MCF 10A (cell line): Measurements from ENCODE around the gene HERC2. TPM values are rescaled to one million over a fixed set of nuclear protein-coding genes. Genes with fewer than 3 reads are reported as not detected.

Experiments used
- BruUV-seq: library from RNA; stranded (reverse); fragments of 400-500 nt; replicated peaks from 2 replicates; lab custom pipeline; 2021; lab: Mats Ljungman, UMichigan
- CTCF ChIA-PET: fragments of 300-600 bp; sonication (Branson Sonifier 250); formaldehyde crosslinking; extraction: SDS; loops from one replicate; lab custom pipeline; 2021; ENCODE audit warnings: antibody characterized with exemption, inconsistent platforms; lab: Yijun Ruan, JAX
- POLR2A ChIA-PET: fragments of 300-600, 350-650 bp; sonication (Branson Sonifier 250); formaldehyde crosslinking; extraction: SDS; loops from one replicate; lab custom pipeline; 2020; ENCODE audit warnings: antibody characterized with exemption, inconsistent platforms; lab: Yijun Ruan, JAX
- DNase-seq: peaks from one replicate; pipeline ENCODE4 v3.0.0-alpha.2; 2018; ENCODE audit not compliant: unreplicated experiment
- H3K27ac Mint-ChIP-seq: one replicate; pipeline ENCODE4 v1.8.0; 2022; ENCODE audit warnings: mild to moderate bottlenecking, low read depth, mixed read lengths; ENCODE audit not compliant: unreplicated experiment
- H3K27me3 Mint-ChIP-seq: one replicate; pipeline ENCODE4 v1.8.0; 2022; ENCODE audit warnings: mixed read lengths; ENCODE audit not compliant: insufficient read depth, unreplicated experiment
- H3K36me3 Mint-ChIP-seq: one replicate; pipeline ENCODE4 v1.8.0; 2022; ENCODE audit warnings: mild to moderate bottlenecking, moderate library complexity, mixed read lengths; ENCODE audit not compliant: insufficient read depth, unreplicated experiment
- H3K4me1 Mint-ChIP-seq: one replicate; pipeline ENCODE4 v1.8.0; 2022; ENCODE audit warnings: mixed read lengths; ENCODE audit not compliant: insufficient read depth, unreplicated experiment
- H3K4me3 Mint-ChIP-seq: one replicate; pipeline ENCODE4 v1.8.0; 2022; ENCODE audit warnings: mild to moderate bottlenecking, moderate library complexity, mixed read lengths; ENCODE audit not compliant: unreplicated experiment
- H3K9me3 Mint-ChIP-seq: one replicate; pipeline ENCODE4 v1.8.0; 2022; ENCODE audit warnings: mixed read lengths; ENCODE audit not compliant: unreplicated experiment
- intact Hi-C: fragments of 100-400 bp; cut with micrococcal nuclease; formaldehyde crosslinking; loops from 2 replicates; pipeline ENCODE4 v1.14.1; 2022
- total RNA-seq: library from RNA; stranded (reverse); gene quantifications from 2 replicates; pipeline ENCODE4 v1.2.3, GENCODE V29; 2022
- TF ChIP-seq, protein P1 (sequence below): fragments of 200-600 bp; IDR thresholded peaks from one replicate; pipeline ENCODE4 v1.8.0; 2022; ENCODE audit warnings: antibody characterized with exemption, mild to moderate bottlenecking; ENCODE audit not compliant: unreplicated experiment

HERC2 gene
- total RNA-seq, 1 experiment from 2014 or later: 65.2 TPM

DNA sequence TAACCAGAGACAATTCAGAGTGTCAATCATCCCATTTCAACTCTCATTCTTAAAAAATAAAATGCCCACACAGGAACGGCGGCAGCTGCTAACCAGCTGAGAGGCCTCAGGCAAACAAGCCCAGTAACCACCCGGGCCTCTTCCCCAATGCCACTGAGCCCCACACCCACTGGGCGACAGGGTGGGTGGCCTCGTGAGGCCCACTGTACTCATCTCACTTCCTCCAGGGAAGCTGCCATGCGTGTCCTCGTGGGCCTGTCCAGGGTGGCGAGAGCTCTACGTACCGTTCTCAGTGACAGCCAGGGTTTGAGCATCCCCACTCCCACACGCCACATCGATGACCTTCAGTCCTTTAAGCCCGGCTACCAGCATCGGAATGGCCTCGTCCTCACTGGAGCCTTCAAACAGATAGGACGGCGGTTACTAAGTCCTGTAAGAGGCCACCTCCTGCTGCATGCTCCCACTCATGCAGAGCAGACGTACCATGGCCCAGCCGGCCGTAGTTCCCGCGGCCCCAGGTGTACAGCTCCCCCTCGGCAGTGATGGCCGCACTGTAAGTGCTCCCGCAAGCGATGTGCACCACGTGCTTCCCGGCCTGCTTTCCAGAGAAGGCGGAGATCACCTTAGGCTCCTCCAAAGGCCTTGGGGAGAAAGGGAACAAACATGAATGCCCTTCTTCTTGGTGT lies 56.5 kb downstream of the HERC2 start:
- no peak for DNase-seq
- no peak overlapping the region for H3K27ac Mint-ChIP-seq

GRCh38 chr15:28264166-28264565 lies 57.8 kb downstream of the HERC2 start:
- ChIA-PET CTCF (no interaction called here), POLR2A (no interaction called here)
- intact Hi-C loops: no loop called here
- no peak for DNase-seq
- H3K9me3 Mint-ChIP-seq: no peaks in the 10 kb centered on the region
- no peaks in the 10 kb centered on the region for H3K4me1 Mint-ChIP-seq
- TF ChIP-seq, protein P1, sequence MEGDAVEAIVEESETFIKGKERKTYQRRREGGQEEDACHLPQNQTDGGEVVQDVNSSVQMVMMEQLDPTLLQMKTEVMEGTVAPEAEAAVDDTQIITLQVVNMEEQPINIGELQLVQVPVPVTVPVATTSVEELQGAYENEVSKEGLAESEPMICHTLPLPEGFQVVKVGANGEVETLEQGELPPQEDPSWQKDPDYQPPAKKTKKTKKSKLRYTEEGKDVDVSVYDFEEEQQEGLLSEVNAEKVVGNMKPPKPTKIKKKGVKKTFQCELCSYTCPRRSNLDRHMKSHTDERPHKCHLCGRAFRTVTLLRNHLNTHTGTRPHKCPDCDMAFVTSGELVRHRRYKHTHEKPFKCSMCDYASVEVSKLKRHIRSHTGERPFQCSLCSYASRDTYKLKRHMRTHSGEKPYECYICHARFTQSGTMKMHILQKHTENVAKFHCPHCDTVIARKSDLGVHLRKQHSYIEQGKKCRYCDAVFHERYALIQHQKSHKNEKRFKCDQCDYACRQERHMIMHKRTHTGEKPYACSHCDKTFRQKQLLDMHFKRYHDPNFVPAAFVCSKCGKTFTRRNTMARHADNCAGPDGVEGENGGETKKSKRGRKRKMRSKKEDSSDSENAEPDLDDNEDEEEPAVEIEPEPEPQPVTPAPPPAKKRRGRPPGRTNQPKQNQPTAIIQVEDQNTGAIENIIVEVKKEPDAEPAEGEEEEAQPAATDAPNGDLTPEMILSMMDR: no peak
- H3K27me3 Mint-ChIP-seq: no peaks in the 10 kb centered on the region
- no TSS peak for BruUV-seq
- H3K4me3 Mint-ChIP-seq: no peak overlapping the region
- H3K27ac Mint-ChIP-seq: no peak overlapping the region
- H3K36me3 Mint-ChIP-seq: peaks cover 88% of the 10 kb centered on the region

More for the DNA sequence above, 56.5 kb downstream of the HERC2 start:
- TF ChIP-seq, protein P1: no peak
- intact Hi-C loops: no loop called here
- BruUV-seq: no TSS peak
- Mint-ChIP-seq H3K27me3 (no peaks in the 10 kb centered on the region), H3K4me3 (no peak overlapping the region), H3K4me1 (no peaks in the 10 kb centered on the region), H3K36me3 (peaks cover 83% of the 10 kb centered on the region), H3K9me3 (no peaks in the 10 kb centered on the region)
- ChIA-PET CTCF (no interaction called here), POLR2A (no interaction called here)

GRCh38 chr15:28262438-28262837 lies 59.5 kb downstream of the HERC2 start:
- Mint-ChIP-seq H3K9me3 (no peaks in the 10 kb centered on the region), H3K27ac (no peak overlapping the region), H3K4me1 (no peaks in the 10 kb centered on the region), H3K4me3 (no peak overlapping the region), H3K36me3 (peaks cover 78% of the 10 kb centered on the region), H3K27me3 (no peaks in the 10 kb centered on the region)
- intact Hi-C loops: no loop called here
- ChIA-PET CTCF (no interaction called here), POLR2A (no interaction called here)
- TF ChIP-seq, protein P1: no peak
- no TSS peak for BruUV-seq
- DNase-seq: no peak

DNA sequence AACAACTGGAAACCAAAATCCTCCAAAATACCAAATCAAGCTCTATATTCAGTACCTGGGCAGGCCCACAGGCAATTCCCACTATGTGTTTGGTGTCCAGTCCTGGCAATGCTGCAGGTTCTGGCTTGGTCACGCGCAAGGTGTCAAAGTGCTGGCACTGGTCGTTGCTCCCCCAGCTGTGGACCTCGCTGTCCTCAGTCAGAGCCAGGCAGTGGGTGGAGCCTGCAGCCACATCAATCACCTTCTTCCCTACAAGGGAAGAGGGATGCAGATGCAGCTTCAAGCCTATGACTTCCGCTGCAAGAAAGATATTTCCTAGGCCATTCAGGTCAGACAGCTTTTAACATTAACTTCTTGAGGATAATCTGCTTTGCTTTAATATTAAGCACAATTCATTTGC lies 61.3 kb downstream of the HERC2 start:
- intact Hi-C loops: no loop called here
- no peak overlapping the region for H3K27ac Mint-ChIP-seq

More for the DNA sequence above, 61.3 kb downstream of the HERC2 start:
- TF ChIP-seq, protein P1: no peak
- ChIA-PET CTCF (interaction anchor here (0.6 kb wide), 3 partner anchors 10 to 1486 kb away, joined by 3 to 4 read pairs (median 3); no protein-coding TSS in a partner anchor), POLR2A (no interaction called here)
- H3K4me1 Mint-ChIP-seq: no peaks in the 10 kb centered on the region
- BruUV-seq: no TSS peak
- H3K36me3 Mint-ChIP-seq: peaks cover 74% of the 10 kb centered on the region
- H3K4me3 Mint-ChIP-seq: no peak overlapping the region
- H3K9me3 Mint-ChIP-seq: no peaks in the 10 kb centered on the region
- H3K27me3 Mint-ChIP-seq: no peaks in the 10 kb centered on the region
- DNase-seq: no peak
